Activated CD4-positive, alpha-beta T cell treated with anti-CD3 and anti-CD28 coated beads, Interleukin-2, Interleukin-4, amounts not matched to agents 100 ng/mL and 50 ng/mL, durations not matched to agents 16 hours and 8 hours (primary cell): ENCODE results near the gene ZNF91.
"Not testable (repeated sequence)": the region's sequence is repeated elsewhere in the genome, so short reads cannot be mapped to it uniquely, and the experiment has no call there.

Source experiments
- DNase-seq: peaks from one replicate; pipeline ENCODE4 v3.0.0-alpha.2; 2020; ENCODE audit warnings: low spot score

ZNF91 gene

DNA sequence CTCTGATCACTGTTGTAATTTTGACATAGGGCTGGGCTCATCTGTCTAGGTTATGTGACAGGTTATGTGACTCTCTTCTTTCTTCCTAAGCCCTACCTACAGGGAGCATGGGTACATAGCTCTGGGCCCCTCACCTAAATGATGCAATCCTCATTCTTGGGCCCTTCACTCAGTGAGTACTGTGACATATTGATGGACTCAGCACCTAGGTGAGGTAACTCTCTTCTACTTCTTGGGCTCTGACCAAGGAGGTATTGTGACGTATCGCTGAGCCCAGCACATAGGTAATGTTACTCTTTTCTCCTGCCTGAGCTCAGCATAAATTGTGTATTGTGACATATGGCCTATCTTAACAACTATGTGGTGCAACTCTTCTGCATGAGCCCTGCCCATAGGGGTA, 76.3 kb downstream of the ZNF91 start:
- DNase-seq: not testable (repeated sequence)

DNA sequence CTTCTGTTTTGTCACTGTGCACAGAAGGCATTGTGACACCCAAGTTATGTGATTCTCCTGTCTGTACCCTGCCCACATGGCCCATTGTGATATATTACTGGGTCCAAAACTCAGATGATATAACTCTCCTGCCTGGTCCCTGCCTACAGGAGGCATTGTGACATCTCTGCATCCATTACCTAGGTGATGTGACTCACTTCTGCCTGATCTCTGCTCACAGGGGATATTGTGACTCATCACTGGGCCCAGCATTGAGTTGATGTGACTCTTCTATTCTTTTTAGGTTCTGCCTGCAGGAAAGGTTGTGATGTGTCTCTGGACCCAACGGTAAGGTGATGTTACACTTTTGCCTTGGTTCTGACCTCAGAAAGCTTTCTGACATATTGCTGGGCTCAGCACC, 77.1 kb downstream of the ZNF91 start:
- peak; percentile 1 for DNase-seq

DNA sequence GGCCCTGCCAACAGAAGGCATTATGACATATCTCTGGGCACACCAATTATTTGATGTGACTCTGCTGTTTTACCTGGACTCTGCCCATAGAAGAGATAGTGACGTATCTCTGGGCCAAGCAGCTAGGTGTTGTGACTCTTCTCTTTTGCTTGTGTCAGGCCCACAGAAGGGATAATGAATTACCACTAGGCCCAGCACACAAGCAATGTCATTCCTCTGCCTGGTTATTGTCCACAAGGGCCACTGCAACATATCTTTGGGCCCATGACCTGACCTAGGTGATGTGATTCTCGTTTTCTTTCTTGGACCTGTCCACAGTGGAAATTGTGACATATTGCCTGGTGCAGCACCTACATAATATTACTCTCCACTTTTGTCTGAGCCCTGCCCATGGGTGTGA, 80.0 kb downstream of the ZNF91 start:
- DNase-seq: no peak

DNA sequence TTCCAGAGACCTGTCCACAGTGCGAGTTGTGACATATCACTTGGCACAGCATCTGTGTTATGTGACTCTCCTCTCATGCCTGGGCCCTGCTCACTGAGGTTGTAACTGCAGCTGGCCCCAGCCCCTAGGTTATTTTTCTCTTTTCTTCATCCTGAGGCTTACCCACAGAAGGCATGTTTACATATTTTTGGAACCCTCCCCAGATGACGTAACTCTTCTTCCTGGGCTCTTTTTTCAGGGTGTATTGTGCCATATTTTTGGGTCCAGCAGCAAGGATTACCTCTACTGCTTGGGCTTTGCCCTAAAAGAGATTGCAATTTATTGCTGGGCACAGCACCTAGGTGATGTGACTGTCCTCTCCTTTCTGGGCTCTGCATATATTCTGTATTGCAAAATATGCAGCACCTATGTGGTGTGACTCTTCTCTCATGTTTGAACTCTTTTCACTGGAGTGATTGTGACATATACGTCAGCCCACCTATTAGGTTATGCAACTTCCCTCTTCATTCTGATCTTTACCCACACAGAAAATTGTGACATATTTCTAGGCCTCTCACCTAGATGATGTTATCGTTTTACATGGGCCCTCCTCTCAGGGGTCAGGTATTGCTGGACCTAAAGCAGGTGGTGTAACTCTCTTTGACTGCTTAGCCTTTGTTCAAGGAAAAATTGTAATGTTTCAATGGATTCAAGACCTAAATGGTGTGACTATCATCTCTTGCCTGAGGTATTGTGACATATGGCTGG, 80.6 kb downstream of the ZNF91 start:
- DNase-seq: no peak

DNA sequence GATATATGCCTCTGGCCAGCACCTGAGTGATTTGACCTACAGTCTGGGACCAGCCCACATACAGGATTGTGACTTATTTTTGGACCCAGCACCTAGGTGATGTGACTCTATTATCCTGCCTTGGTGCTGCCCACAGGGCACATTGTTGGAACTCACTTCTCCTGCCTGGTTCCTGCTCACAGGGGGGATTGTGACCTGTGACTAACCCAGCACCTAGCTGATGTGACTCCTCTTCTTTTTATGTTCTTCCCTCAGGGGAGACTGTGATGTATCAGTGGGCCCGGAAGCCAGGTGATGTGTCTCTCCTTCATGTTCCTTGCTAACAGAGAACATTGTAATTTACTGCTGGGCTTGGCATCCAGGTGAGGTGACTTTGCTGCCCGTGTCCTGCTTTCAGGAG, 82.1 kb downstream of the ZNF91 start:
- DNase-seq: no peak

DNA sequence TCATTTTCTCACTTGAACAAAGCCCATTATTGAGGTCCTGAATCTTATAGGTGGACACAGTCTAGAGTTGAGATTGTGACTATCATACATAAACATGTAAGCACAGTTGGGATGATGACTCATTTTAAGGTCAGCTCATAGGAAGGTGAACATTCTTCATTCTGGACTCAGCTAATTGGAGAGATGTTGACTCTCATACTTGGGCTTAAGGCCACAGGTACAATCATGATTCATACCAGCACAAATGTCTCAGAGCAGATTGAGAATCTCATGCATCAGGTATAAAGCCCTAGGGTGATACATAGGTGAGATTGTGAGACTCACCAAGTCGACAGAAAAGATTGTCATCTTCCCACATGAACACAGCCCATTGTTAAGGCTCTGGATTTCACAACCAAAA, 82.8 kb downstream of the ZNF91 start:
- no peak for DNase-seq

DNA sequence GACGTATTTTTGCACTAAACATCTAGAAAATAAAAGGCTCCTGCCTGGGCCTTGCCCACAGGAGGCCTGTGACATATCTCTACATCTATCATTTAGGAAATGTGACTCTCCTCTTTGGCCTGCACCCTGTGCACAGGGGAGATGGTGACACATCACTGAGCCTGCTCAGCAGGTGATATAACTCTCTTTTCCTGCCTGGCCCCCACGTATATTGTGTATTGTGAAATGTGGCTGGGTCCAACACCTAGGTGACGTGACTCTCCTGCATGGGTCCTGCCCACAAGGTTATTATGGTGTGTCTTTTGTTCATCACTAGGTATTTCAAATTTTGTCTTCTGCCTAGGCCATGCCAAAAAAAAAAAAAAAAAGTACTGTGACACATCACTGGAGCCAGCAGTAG, 83.7 kb downstream of the ZNF91 start:
- DNase-seq: no peak

DNA sequence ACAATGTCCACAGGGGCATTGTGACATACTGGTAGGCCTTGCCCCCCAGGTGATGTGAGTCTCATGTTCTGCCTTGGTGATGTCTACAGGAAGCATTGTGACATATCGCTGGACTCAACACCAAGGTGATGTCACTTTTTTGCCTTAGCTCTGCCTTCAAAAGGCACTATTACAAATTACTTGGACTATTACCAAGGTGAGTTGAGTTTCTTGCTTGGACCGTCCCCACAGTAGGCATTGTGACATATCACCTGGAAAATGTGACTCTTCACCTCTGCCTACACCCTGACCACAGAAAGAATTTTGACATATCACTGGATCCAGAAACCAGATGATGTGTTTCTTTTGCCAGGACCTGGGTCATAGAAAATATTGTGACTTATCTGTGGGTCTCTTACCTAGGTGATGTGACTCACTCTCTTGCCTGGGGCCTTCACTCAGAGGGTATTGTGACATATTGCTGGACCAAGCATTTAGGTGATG, 84.5 kb downstream of the ZNF91 start:
- DNase-seq: no peak

DNA sequence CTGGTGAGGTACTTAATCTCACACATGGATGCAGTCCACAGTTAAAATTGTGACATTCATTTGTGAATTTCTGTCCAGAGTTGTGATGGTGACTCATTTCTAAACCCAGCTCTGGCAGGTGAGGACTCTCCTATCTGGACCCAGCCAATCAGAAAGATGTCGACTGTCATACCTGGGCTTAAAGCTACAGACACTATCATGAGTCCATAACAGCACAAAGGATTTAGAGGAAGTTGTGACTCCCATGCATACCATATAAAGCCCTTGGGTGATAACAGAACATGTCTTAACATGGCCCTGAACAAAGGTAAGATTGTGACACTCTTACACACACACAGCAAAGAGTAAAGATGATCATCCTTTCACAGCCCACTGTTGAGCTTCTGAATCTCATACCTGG, 85.3 kb downstream of the ZNF91 start:
- no peak for DNase-seq

DNA sequence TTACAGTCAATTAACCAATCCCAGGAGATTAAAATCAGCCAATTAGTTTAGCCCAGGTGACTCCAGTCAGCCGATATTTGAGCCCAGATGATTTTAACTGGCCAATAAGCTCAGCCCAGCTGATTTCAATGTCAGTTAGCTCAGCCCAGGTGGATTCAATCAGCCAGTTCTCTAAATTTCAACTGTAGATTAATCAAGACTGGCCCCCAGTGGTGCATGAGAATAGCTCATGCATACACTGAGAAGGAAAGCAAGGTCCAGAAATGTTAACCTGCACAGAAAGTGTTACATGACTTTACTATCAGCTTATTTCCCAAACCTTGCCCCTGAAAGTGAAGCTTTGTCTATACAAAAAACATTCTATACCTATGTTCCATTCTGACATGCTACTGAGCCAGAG, 89.7 kb downstream of the ZNF91 start:
- DNase-seq: no peak

DNA sequence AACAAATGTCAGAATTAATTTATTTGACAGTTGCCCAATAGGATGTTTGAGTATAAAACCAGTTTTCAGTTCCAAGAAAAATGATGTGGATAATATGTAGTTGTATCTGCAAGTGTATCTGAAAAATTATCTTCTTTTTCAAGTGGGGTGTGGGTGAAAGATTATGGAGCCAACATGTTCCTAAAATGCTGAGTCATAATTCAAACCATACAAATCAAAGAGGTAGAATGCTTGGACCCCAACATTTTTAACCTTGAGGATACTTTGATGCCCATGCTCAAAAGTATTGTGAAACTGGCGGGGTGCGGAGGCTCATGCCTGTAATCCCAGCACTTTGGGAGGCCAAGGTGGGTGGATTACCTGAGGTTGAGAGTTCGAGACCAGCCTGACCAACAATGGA, 91.0 kb downstream of the ZNF91 start:
- DNase-seq: no peak

DNA sequence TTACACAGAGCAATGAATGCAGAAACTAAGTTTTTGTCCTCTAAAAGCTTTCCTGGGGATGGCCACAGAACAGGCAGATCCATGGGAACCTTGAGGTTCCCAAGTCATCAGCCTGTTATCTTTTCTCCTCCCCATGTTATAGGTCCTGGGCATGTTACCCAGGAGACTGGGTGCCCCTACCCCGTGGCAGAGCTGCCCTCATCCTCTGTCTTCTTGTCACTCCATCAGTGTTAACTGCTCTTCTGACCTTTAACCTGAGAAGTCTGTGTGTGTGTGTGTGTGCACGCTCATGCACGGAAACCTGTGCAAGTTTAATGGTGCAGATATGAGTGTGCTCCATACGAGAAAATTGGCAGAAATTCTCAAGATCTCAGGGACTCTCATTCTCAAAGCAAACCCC, 101.1 kb downstream of the ZNF91 start:
- no peak for DNase-seq

DNA sequence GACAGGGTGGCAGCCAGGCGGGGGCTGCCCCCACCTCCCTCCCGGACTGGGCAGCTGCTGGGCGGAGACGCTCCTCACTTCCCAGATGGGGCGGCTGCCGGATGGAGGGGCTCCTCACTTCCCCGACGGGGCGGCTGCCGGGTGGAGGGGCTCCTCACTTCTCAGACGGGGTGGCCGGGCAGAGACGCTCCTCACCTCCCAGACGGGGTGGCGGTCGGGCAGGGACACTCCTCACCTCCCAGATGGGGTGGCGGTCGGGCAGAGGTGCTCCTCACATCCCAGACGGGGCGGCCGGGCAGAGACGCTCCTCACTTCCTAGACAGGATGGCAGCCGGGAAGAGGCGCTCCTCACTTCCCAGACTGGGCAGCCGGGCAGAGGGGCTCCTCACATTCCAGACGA, 105.3 kb downstream of the ZNF91 start:
- DNase-seq: not testable (repeated sequence)
